ACC112 (cell line): ENCODE data around the gene SMAP2.
"Not testable (repeated sequence)": the region's sequence is repeated elsewhere in the genome, so short reads cannot be mapped to it uniquely, and the experiment has no call there.

Source experiments
- H2AFZ ChIP-seq: fragments of 200-600 bp; sonication (generic); one replicate; pipeline ENCODE4 v1.6.0; 2017; ENCODE audit warnings: antibody characterized with exemption, low read length; ENCODE audit not compliant: unreplicated experiment
- H3K27ac ChIP-seq: fragments of 200-600 bp; sonication (generic); 2 replicates; pipeline ENCODE4 v1.5.1; 2014; ENCODE audit warnings: low read depth, mild to moderate bottlenecking, antibody characterized with exemption, low read length, moderate library complexity
- H3K27me3 ChIP-seq: fragments of 200-600 bp; sonication (generic); 2 replicates; pipeline ENCODE4 v1.6.1; 2014; ENCODE audit warnings: mild to moderate bottlenecking, antibody characterized with exemption, low read length, moderate library complexity, mixed read lengths; ENCODE audit not compliant: insufficient read depth
- H3K36me3 ChIP-seq: fragments of 200-600 bp; sonication (generic); 2 replicates; pipeline ENCODE4 v1.6.1; 2016; ENCODE audit warnings: mild to moderate bottlenecking, antibody characterized with exemption, low read length, moderate library complexity, mixed read lengths; ENCODE audit not compliant: insufficient read depth
- H3K4me1 ChIP-seq: fragments of 200-600 bp; sonication (generic); one replicate; pipeline ENCODE4 v1.6.1; 2016; ENCODE audit warnings: low read length, mixed read lengths; ENCODE audit not compliant: insufficient read depth, unreplicated experiment, control insufficient read depth
- H3K4me3 ChIP-seq: fragments of 200-600 bp; sonication (generic); 2 replicates; pipeline ENCODE4 v1.5.1; 2014; ENCODE audit warnings: mild to moderate bottlenecking, low read depth, low read length
- H3K79me2 ChIP-seq: fragments of 200-600 bp; sonication (generic); one replicate; pipeline ENCODE4 v1.6.0; 2016; ENCODE audit warnings: low read length; ENCODE audit not compliant: control insufficient read depth, unreplicated experiment, insufficient read depth

SMAP2 gene

GRCh38 chr1:40373323-40374283, at the start of gene SMAP2:
TSS of gene SMAP2 (plus strand) at chr1:40373727. CDS start at chr1:40374121, 394 bp downstream.
- Histone ChIP-seq H3K36me3 (no peaks in the 10 kb centered on the region), H3K79me2 (peaks cover 42% of the 10 kb centered on the region), H3K27ac (peak within 1 kb of the TSS; percentile 86)

GRCh38 chr1:40331403-40331802, 42.1 kb upstream of the SMAP2 start:
- H3K4me3 ChIP-seq, H2AFZ ChIP-seq, H3K79me2 ChIP-seq, H3K36me3 ChIP-seq, H3K4me1 ChIP-seq, H3K27ac ChIP-seq, H3K27me3 ChIP-seq: not testable (repeated sequence)

More at GRCh38 chr1:40373323-40374283, at the start of gene SMAP2:
- peak within 1 kb of the TSS; percentile 84 for H2AFZ ChIP-seq
- H3K4me1 ChIP-seq, result peaks cover 24% of the 10 kb centered on the region
- peaks cover 9% of the 10 kb centered on the region for H3K27me3 ChIP-seq
- H3K4me3 ChIP-seq, result peak within 1 kb of the TSS; percentile 97

GRCh38 chr1:40332695-40333094, 40.8 kb upstream of the SMAP2 start:
- no peaks in the 10 kb centered on the region for H3K4me1 ChIP-seq
- H2AFZ ChIP-seq, result no peak overlapping the region
- H3K27ac ChIP-seq, result no peak overlapping the region
- H3K4me3 ChIP-seq, result no peak overlapping the region
- H3K27me3 ChIP-seq, result no peaks in the 10 kb centered on the region
- H3K36me3 ChIP-seq, result no peaks in the 10 kb centered on the region
- H3K79me2 ChIP-seq, result no peaks in the 10 kb centered on the region

- Histone ChIP-seq H3K36me3 (no peaks in the 10 kb centered on the region), H3K4me3 (no peak overlapping the region), H3K4me1 (no peaks in the 10 kb centered on the region), H2AFZ (no peak overlapping the region), H3K79me2 (no peaks in the 10 kb centered on the region), H3K27ac (no peak overlapping the region), H3K27me3 (no peaks in the 10 kb centered on the region)
Observed at GRCh38 chr1:40337443-40337842, 36.1 kb upstream of the SMAP2 start.

- Histone ChIP-seq H2AFZ (peak overlapping the region; percentile 27), H3K27me3 (no peaks in the 10 kb centered on the region), H3K4me1 (no peaks in the 10 kb centered on the region), H3K4me3 (peak overlapping the region; percentile 38; the same call in 1 of the 2 replicates), H3K79me2 (no peaks in the 10 kb centered on the region), H3K36me3 (no peaks in the 10 kb centered on the region), H3K27ac (no peak overlapping the region)
Observed at GRCh38 chr1:40338745-40339419, 34.6 kb upstream of the SMAP2 start.

- H3K36me3 ChIP-seq, result no peaks in the 10 kb centered on the region
- H3K27ac ChIP-seq, result no peak overlapping the region
- H2AFZ ChIP-seq, result no peak overlapping the region
- no peak overlapping the region for H3K4me3 ChIP-seq
- H3K4me1 ChIP-seq, result no peaks in the 10 kb centered on the region
- no peaks in the 10 kb centered on the region for H3K79me2 ChIP-seq
- H3K27me3 ChIP-seq, result no peaks in the 10 kb centered on the region
Observed at GRCh38 chr1:40339420-40340323, 33.9 kb upstream of the SMAP2 start.

GRCh38 chr1:40341491-40342380, 31.8 kb upstream of the SMAP2 start:
- Histone ChIP-seq H3K79me2 (no peaks in the 10 kb centered on the region), H3K36me3 (no peaks in the 10 kb centered on the region), H3K27ac (no peak overlapping the region), H3K4me1 (no peaks in the 10 kb centered on the region), H3K27me3 (no peaks in the 10 kb centered on the region), H3K4me3 (no peak overlapping the region), H2AFZ (no peak overlapping the region)

- H3K4me3 ChIP-seq, H3K27ac ChIP-seq, H2AFZ ChIP-seq, H3K79me2 ChIP-seq, H3K36me3 ChIP-seq, H3K27me3 ChIP-seq, H3K4me1 ChIP-seq: not testable (repeated sequence)
Observed at GRCh38 chr1:40342381-40342717, 31.2 kb upstream of the SMAP2 start.

GRCh38 chr1:40344597-40344996, 28.9 kb upstream of the SMAP2 start:
- H3K4me3 ChIP-seq, result peak overlapping the region; percentile 29
- H3K36me3 ChIP-seq, result no peaks in the 10 kb centered on the region
- H3K4me1 ChIP-seq, result no peaks in the 10 kb centered on the region
- no peak overlapping the region for H3K27ac ChIP-seq
- H3K27me3 ChIP-seq, result no peaks in the 10 kb centered on the region
- H3K79me2 ChIP-seq, result no peaks in the 10 kb centered on the region
- H2AFZ ChIP-seq, result peak overlapping the region; percentile 69
